Stimulated activated CD8-positive, alpha-beta memory T cell treated with anti-CD3 and anti-CD28 coated beads, Interleukin-7, amount 100 ng/mL, for 48 hours (primary cell): ENCODE measurements around the gene MIA2.
"Not testable (repeated sequence)": the region's sequence is repeated elsewhere in the genome, so short reads cannot be mapped to it uniquely, and the experiment has no call there.

ENCODE experiments used
- DNase-seq, 2 donors: peaks; one replicate each; pipeline ENCODE4 v3.0.0-alpha.2; 2020; ENCODE audit warnings: low read depth in 1 of 2; ENCODE audit errors: extremely low read depth in 1 of 2

Gene MIA2

GRCh38 chr14:39231751-39232553, 1.8 kb upstream of the MIA2 start:
- peak in 1 of 2 donors; percentile 11 for DNase-seq

- no peak for DNase-seq
These were observed 930 bp upstream of the MIA2 start for GRCh38 chr14:39232554-39233415.

GRCh38 chr14:39234986-39235385, 1.3 kb downstream of the MIA2 start:
- DNase-seq, result not testable (repeated sequence)

DNA sequence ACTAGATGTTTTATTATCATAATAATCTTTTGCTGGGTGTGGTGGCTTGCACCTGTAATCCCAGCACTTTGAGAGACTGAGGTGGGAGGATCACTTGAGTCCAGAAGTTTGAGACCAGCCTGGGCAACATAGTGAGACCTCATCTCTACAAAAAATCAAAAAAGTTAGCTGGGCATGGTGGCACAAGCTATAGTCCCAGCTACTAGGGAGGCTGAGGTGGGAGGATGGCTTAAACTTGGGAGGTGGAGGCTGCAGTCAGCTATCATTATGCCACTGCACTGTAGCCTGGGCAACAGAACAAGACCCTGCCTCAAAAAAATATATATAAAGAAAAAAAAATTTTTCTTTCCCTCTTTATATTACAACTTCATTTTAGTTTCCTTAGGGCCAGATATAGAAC, 1.8 kb downstream of the MIA2 start:
- not testable (repeated sequence) for DNase-seq

GRCh38 chr14:39240769-39241168, 7.1 kb downstream of the MIA2 start:
- DNase-seq, result no peak

DNA sequence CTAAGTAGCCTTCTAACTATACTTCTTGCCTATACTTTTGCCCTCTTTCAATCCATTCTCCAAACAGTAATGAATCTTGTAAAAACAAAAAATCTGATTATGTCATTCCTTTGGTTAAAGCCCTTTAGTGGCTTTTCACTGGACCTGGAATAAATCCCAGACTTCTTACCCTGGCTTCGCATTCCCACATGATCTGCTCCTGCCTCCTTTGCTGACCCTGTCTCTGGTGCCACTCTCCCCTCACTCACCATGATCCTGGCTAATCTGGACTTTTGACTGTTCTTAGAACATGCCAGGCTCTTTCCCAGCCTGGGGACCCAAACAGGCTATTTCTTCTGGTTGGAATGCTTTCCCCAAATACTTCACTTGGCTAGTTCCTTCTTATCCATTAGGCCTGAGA, 7.9 kb downstream of the MIA2 start:
- DNase-seq, result no peak

DNA sequence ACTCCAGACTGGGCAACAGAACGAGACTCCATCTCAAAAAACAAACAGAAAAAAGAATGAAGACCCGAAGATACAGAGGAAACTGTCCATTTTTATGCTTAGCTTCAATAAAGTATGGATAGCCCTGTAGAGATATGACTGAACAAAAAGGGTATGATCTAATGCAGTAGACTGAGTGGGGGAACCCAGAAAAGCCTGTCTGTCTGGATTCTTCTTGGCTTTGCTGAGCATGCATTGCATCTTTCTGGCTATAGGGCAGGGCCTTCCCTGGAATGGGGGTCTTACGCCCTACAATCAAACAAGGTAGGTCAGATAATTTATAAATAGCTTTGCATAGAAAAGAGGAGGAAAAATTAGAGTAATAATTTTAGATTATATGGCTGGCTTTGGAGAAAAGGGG, 10.1 kb downstream of the MIA2 start:
- DNase-seq, result no peak

DNA sequence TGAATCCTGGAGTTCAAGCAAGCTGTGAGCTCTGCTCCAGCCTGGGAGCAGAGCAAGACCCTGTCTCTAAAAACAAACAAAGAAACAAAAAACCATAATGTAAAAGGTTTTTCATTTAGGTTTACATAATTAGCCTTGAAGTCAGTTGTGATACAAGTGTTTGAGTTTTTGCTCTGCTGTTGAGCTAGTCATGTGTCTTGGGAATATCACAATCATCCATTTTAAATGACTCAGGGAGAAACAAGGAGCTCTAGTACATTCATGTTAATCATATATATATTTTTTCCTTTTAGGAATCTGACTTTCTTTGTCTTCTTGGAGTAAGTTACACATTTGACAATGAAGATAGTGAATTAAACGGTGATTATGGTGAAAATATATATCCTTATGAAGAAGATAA, 12.9 kb downstream of the MIA2 start:
- no peak for DNase-seq

GRCh38 chr14:39247256-39247655, 13.5 kb downstream of the MIA2 start:
- DNase-seq, result no peak

DNA sequence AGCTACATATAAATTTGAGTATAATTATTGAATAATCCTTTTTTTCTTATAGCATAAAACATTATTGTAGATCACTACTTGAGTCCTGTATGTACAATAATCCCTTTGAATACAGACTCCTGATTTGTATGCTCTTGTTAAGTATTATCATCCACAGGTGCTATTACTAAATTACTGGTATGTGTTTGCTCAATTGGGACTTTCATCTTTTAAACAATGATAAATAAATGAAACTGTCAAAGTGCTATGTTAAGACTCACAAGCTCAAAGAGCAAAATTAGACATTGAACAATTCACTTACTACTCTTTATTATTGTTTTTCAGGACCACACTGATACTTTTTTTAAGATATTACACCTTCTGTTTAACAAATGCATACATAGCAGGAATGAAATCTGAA, 17.8 kb downstream of the MIA2 start:
- DNase-seq, result no peak

DNA sequence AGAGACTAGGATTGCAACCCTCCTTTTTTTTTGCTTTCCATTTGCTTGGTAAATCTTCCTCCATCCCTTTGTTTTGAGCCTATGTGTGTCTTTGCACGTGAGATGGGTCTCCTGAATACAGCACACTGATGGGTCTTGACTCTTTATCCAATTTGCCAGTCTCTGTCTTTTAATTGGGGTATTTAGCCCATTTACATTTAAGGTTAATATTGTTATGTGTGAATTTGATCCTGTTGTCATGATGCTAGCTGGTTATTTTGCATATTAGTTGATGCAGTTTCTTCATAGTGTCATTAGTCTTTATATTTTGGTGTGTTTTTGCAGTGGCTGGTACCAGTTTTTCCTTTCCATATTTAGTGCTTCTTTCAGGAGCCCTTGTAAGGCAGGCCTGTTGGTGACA, 23.7 kb downstream of the MIA2 start:
- not testable (repeated sequence) for DNase-seq

GRCh38 chr14:39258782-39259545, 25.2 kb downstream of the MIA2 start:
- DNase-seq, result no peak

- not testable (repeated sequence) for DNase-seq
These were observed 26.4 kb downstream of the MIA2 start for GRCh38 chr14:39260161-39260560.

DNA sequence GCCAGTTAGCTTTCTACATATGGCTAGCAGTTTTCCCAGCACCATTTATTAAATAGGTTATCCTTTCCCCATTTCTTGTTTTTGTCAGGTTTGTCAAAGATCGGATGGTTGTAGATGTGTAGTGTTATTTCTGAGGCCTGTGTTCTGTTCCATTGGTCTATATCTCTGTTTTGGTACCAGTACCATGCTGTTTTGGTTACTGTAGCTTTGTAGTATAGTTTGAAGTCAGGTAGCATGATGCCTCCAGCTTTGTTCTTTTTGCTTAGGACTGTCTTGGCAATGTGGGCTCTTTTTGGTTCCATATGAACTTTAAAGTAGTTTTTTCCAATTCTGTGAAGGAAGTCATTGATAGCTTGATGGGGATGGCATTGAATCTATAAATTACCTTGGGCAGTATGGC, 28.5 kb downstream of the MIA2 start:
- not testable (repeated sequence) for DNase-seq

- DNase-seq, result no peak
These were observed 30.3 kb downstream of the MIA2 start for GRCh38 chr14:39264057-39264456.

DNA sequence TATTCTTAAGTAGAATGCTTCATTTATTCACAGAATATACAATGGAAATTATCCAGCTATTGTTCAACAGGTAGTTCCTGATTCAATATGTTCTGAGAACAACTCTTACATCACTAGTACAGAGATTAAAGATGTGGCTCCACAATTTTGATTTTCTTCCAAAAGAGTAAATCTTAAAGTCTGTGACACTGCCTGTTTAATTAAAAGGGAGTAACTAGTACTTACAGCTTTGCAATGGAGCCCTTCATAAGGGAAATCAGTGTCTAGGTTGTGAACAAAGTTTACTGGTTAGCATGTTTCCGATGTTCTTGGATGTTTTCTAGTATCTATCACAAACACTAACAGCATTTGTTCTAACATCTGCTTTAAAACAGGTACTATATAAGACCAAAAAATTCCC, 30.8 kb downstream of the MIA2 start:
- DNase-seq, result no peak

DNA sequence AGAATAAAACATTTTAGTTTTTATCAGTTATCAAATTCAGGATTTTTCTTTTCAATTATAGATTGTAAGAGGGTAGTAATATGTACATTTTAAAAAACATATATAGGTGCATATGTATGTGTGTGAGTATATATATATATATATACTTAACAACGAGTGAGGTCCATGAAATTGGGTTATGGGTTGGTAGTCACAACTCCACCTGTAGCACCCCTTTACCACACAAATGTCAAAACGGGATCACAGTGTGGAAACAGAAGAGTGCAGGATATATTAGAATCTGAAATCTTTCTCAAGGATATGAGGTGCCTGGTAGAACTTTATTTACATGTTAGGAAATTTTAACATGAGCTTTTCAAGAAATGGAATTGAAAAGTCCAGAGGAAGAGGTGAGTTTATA, 31.3 kb downstream of the MIA2 start:
- DNase-seq, result no peak

GRCh38 chr14:39265806-39266524, 32.2 kb downstream of the MIA2 start:
- no peak for DNase-seq

GRCh38 chr14:39266525-39266870, 32.8 kb downstream of the MIA2 start:
- DNase-seq, result peak; percentile 15 to 26

GRCh38 chr14:39266871-39267607, 33.3 kb downstream of the MIA2 start:
- peak; percentile 53 to 63 for DNase-seq
